Stimulated activated CD8-positive, alpha-beta memory T cell treated with anti-CD3 and anti-CD28 coated beads, Interleukin-12 subunit alpha, Interleukin-12 subunit beta, amount 100 ng/mL, for 1 hour (primary cell): ENCODE data around the gene MAP3K5.
"Not testable (repeated sequence)": the region's sequence is repeated elsewhere in the genome, so short reads cannot be mapped to it uniquely, and the experiment has no call there.

ENCODE experiments used
- DNase-seq: peaks from one replicate; pipeline ENCODE4 v3.0.0-alpha.2; 2020; ENCODE audit warnings: low read depth

Gene MAP3K5

DNA sequence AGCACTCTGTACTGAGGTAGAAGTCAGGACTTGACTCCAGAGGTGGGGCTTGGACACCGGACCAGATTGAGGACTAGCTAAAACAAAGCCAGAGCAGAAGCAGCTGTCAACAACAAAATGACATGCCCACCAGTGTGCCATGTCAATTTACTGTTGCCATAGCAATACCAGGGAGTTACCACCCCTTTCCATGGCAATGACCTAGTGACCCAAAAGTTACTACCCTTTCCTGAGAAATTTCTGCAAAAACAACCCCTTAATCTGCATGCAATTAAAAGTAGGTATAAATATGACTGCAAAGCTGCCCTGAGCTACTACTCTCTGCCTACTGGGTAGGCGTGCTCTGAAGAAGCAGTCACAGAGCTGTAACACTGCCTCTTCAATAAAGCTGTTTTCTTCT is 21.0 kb downstream of the MAP3K5 start:
- no peak for DNase-seq

DNA sequence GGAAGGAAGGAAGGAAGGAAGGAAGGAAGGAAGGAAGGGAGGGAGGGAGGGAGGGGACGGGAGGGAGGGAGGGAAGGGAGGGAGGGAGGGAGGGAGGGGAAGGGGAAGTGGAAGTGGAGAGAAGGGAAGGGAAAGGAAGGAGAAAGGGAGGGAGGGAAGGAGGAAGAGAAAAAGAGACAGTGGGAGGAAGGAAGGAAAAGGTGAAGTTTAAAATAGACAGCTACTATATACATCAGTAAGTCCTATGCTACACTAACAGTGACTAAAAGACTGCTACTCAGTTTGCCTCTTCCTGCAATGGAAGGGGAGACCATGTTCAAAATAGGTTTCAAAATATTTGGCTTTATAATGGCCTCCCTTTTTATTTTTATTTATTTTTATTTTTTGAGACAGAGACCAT is 22.5 kb downstream of the MAP3K5 start:
- DNase-seq = no peak

GRCh38 chr6:136769124-136769523 is 23.2 kb downstream of the MAP3K5 start:
- no peak for DNase-seq

DNA sequence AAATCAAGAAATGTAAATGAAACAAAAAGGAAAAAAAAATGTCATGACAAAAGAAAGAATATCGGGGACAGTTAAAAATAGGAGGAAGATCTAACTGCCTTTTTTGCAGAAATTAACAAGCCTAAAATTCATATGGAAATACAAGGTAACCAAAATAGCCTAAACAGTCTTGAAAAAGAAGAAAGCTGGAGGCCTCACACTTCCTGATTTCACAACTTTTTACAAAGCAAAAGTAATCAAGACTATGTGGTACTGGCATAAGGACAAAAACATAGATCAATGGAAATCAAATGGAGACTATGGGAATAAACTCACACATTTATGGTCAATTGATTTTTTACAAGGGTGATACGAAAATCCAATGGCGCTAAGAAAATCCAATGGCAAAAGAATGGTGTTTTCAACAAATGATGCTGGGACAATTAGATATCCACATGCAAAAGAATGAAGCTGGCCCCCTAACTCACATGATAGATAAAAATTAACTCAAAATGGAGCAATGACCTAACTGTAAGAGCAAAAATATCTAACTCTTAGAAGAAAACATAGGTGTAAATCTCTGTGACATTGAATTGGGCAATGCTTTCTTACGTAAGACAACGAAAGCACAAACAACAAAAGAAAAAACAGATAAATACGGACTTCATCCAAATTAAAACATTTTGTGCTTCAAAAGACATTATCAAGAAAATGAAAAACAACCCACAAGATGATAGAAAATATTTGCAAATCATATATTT is 24.5 kb downstream of the MAP3K5 start:
- DNase-seq = no peak

DNA sequence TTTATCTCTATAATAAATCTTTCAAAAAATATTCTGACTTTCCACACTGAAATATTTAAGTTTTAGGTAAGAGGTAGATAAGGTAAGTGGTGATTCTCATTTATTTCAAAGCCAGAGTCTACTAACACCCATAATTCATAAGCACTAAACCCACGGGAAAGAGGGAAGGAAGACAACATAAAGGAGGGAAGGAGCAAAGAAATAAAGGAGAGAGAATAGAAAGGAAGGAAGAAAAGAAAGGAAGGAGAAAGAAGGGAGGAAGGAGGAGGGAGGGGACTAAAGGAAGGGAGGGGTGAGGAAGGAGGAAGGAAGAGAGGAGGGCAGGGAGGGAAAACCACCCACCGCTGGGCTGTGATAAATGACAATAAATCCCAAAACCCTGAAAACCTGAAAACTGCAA is 25.2 kb downstream of the MAP3K5 start:
- DNase-seq = no peak

- no peak for DNase-seq
Measured at GRCh38 chr6:136766274-136766673, 26.0 kb downstream of the MAP3K5 start.

- no peak for DNase-seq
Measured at GRCh38 chr6:136764517-136764993, 27.7 kb downstream of the MAP3K5 start.

DNA sequence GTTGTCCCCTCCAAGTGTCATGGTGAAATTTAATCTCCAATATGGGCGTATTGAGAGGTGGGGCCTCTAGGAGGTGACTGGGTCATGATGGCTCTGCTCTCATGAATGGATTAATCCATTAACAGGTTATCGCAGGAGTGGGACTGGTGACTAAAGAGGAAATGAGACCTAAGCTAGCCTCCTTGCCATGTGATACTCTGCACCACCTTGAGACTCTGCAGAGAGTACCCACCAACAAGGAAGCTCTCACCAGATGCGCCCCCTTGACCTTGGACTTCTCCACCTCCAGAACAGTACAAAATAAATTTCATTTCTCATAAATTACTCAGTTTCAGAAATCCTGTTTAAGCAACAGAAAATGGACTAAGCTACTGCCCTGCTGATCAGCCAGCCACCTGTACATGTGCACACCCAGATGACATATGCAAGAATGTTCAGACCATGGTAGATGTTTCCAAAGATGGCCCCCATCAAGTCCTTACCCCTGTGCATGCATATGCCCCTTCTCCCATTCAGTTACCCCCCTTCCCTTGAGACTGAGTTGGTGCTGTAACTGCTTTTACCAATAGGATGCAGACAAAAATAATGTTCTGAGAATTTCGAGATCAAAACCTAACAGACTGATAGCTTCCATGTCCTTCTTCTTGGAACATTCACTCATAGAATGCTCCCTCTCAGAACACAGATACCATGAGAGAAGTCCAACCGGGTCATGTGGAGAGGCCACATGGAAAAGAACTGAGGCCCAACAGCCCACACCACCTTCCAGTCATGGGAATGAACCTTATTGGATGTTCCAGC is 28.4 kb downstream of the MAP3K5 start:
- no peak for DNase-seq

- DNase-seq = no peak
Measured at GRCh38 chr6:136763255-136763654, 29.0 kb downstream of the MAP3K5 start.

- DNase-seq = no peak
Measured at GRCh38 chr6:136762022-136762975, 30.0 kb downstream of the MAP3K5 start.

- DNase-seq = no peak
Measured at GRCh38 chr6:136761227-136761922, 30.9 kb downstream of the MAP3K5 start.

DNA sequence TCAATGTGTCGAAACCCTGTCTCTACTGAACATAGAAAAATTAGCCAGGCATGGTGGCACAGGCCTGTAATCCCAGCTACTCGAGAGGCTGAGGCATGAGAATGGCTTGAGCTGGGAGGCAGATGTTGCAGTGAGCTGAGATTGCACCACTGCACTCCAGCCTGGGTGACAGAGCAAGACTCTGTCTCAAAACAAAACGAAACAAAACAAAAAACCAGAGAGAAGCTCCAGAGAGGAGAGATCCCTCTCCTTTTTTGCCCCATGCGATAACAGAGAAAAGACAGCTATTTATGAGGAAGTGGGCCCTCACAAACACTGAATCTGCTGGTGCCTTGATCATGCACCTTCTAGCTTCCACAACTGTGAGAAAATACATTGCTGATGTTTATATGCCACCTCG is 31.5 kb downstream of the MAP3K5 start:
- DNase-seq = not testable (repeated sequence)

DNA sequence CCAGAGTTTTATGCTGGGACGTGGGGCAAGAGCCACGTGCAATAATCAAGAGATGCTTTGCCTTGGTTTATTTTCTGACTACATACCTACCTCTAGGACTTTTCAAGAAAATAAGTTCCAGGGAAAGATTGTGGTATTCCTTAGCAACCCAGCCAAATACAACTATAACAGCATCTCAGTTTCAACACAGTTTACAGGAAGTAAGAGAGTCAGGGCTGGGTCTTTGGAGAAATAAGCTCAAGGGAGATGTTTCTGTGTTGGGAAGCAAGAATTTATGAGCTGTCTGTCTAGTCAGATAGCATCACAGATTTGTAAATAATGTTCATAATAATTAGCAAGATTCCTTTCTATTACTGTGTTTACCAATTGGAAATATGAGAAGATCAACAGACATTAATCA is 35.1 kb downstream of the MAP3K5 start:
- no peak for DNase-seq

- no peak for DNase-seq
Measured at GRCh38 chr6:136754820-136755219, 37.5 kb downstream of the MAP3K5 start.

DNA sequence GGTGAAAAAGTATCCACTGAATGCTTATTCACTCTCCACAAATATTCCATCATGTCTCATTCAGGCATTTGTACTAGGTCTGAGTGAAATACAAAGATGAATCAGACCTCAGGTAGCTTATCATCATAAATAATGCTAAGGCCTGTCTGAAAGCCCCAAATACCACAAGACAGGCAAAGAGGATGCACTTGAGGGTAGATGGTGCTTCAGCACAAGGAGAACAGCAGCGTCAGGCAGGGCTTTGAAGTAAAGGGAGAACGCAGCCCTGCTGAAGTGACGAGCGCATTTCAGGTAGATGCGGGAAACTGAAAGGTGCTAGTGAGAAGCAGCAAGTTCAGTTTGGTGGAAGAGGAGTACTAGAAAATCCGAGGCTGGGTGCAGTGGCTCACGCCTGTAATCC is 38.7 kb downstream of the MAP3K5 start:
- DNase-seq = peak; percentile 20

- DNase-seq = no peak
Measured at GRCh38 chr6:136752554-136752953, 39.7 kb downstream of the MAP3K5 start.

GRCh38 chr6:136751991-136752390 is 40.3 kb downstream of the MAP3K5 start:
- no peak for DNase-seq

GRCh38 chr6:136751522-136751956 is 40.7 kb downstream of the MAP3K5 start:
- DNase-seq = no peak

- no peak for DNase-seq
Measured at GRCh38 chr6:136750696-136751521, 41.4 kb downstream of the MAP3K5 start.

DNA sequence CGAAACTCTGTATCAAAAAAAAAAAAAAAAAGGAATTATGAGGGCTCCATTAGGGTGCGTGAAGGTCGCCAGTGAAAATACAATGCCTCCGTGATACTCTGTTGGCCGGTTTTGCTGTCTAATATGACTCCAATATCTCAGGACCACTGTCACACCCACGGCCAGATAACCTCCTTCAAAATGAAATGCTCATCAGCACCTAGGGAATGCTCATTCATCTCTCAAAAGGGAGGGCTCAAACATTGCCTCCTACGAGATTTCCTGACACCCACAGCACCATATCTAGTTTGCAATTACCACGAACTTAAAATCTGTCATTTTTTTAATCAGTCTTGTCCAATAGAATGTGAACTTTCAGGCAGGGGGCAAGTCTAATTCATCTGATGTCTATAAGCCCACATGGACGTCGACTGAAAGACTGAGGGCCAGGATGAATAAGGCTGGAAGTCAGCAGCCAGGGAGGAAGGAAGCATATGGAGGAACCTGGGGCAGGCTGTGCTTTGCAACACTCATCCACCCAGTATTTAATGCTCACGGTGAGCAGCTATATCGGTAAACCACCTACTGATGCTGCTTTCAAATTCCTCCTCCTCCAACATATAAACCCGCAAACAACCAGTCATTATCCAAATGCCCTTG is 42.8 kb downstream of the MAP3K5 start:
- DNase-seq = no peak
